Measurements from ENCODE around the gene MYH10. TPM values are rescaled to one million over a fixed set of nuclear protein-coding genes. Genes with fewer than 3 reads are reported as not detected.
A peak's percentile ranks its signal among the peaks of the same experiment; 100 is the strongest.

The MYH10 gene
- total and polyA plus RNA-seq, 9 of the 15 experiments (the other 6 are each of a cell fraction or from before 2014, with no cell fraction given) = 16.3 to 95.3 (median 39.7) TPM

GRCh38 chr17:8465356-8465755, 165.2 kb downstream of the MYH10 start:
- no peaks in the 10 kb centered on the region for H3K79me2 ChIP-seq (ENCODE audit: control insufficient read depth, insufficient read depth, low read length)
- DNase-seq (ENCODE audit: extremely low read depth in 1 of 4, low spot score in 3 of 4) = no peak
- H2AFZ ChIP-seq (ENCODE audit: low read depth, low read length) = no peak overlapping the region
- peaks cover 0 to 3% of the 10 kb centered on the region in 2 experiments; a peak in 2 of 5 replicates for H3K4me1 ChIP-seq (replicated peaks in 1 of 2; ENCODE audit: control insufficient read depth in 2 of 2, insufficient read depth in 2 of 2, low read length in 2 of 2)
- peak; percentile 54 for FAIRE-seq
- ATAC-seq = no peak
- ChIA-PET CTCF (ENCODE audit: low intra/inter-chr PET ratio) (no interaction called here), POLR2A (no interaction called here)
- no peaks in the 10 kb centered on the region for H3K9me3 ChIP-seq (replicated peaks; ENCODE audit: control insufficient read depth, insufficient read depth, low read depth, low read length)
- H3K36me3 ChIP-seq (ENCODE audit: control insufficient read depth, insufficient read depth, low read length) = peaks cover 59% of the 10 kb centered on the region
- H3K9me1 ChIP-seq (ENCODE audit: control insufficient read depth, insufficient read depth, low read length) = no peaks in the 10 kb centered on the region
- no peak overlapping the region for H3K4me3 ChIP-seq
- H3K4me2 ChIP-seq (ENCODE audit: insufficient read depth, low read length) = no peak overlapping the region
- no TSS peak for BruUV-seq (replicated peaks)
- no peaks in the 10 kb centered on the region for H3K27me3 ChIP-seq (ENCODE audit: control insufficient read depth in 2 of 2, insufficient read depth in 2 of 2, low read length in 2 of 2)
- intact Hi-C loops (cut with micrococcal nuclease) = no loop called here
- H4K20me1 ChIP-seq (replicated peaks; ENCODE audit: control insufficient read depth, insufficient read depth, low read length) = no peaks in the 10 kb centered on the region
- no peak for TF ChIP-seq MAFF (IDR thresholded peaks at IDR 0.05; ENCODE audit: low read length)
- no peak for TF ChIP-seq GABPA (tag; conservative IDR thresholded peaks at IDR 0.05; ENCODE audit: low read depth)
- TF ChIP-seq NFE2 (IDR thresholded peaks at IDR 0.05; ENCODE audit: low read depth) = no peak
- TF ChIP-seq XRCC3 (IDR thresholded peaks at IDR 0.05) = no peak
- TF ChIP-seq SMARCA4 (IDR thresholded peaks at IDR 0.05) = no peak
- TF ChIP-seq FOXA1 (IDR thresholded peaks at IDR 0.05; ENCODE audit: borderline replicate concordance) = no peak
- H3K9ac ChIP-seq (ENCODE audit: insufficient read depth in 1 of 2, low read depth in 2 of 2, low read length in 2 of 2) = no peak overlapping the region
- no peak overlapping the region for H3K27ac ChIP-seq (ENCODE audit: extremely low read depth, low read depth, low read length)
- in situ Hi-C loops (cut with MboI) = no loop called here
- 81% methylated on average over 7 of the region's 8 CpGs for WGBS (ENCODE audit: insufficient coverage, low coverage, missing lambda C conversion rate)

GRCh38 chr17:8464941-8465340, 165.6 kb downstream of the MYH10 start:
- peaks cover 64% of the 10 kb centered on the region for H3K36me3 ChIP-seq (ENCODE audit: control insufficient read depth, insufficient read depth, low read length)
- ATAC-seq (no peak), DNase-seq (ENCODE audit: extremely low read depth in 1 of 4, low spot score in 3 of 4) (no peak), FAIRE-seq (no peak)
- H3K9ac ChIP-seq (ENCODE audit: insufficient read depth in 1 of 2, low read depth in 2 of 2, low read length in 2 of 2) = no peak overlapping the region
- no peaks in the 10 kb centered on the region for H4K20me1 ChIP-seq (replicated peaks; ENCODE audit: control insufficient read depth, insufficient read depth, low read length)
- H3K4me2 ChIP-seq (ENCODE audit: insufficient read depth, low read length) = no peak overlapping the region
- in situ Hi-C loops (cut with MboI) (no loop called here), intact Hi-C loops (cut with micrococcal nuclease) (no loop called here)
- 60% methylated on average over 3 of the region's 4 CpGs for WGBS (ENCODE audit: insufficient coverage, low coverage, missing lambda C conversion rate)
- no peaks in the 10 kb centered on the region for H3K9me1 ChIP-seq (ENCODE audit: control insufficient read depth, insufficient read depth, low read length)
- H3K4me3 ChIP-seq = no peak overlapping the region
- no peak overlapping the region for H2AFZ ChIP-seq (ENCODE audit: low read depth, low read length)
- H3K4me1 ChIP-seq (replicated peaks in 1 of 2; ENCODE audit: control insufficient read depth in 2 of 2, insufficient read depth in 2 of 2, low read length in 2 of 2) = peaks cover 0 to 3% of the 10 kb centered on the region in 2 experiments; a peak in 2 of 5 replicates
- no peak overlapping the region for H3K27ac ChIP-seq (ENCODE audit: extremely low read depth, low read depth, low read length)
- POLR2A ChIA-PET = interaction anchor here (1.2 kb wide), 1 partner anchor 28 kb away, joined by 3 read pairs; no protein-coding TSS in a partner anchor
- no peaks in the 10 kb centered on the region for H3K9me3 ChIP-seq (replicated peaks; ENCODE audit: control insufficient read depth, insufficient read depth, low read depth, low read length)
- BruUV-seq (replicated peaks) = no TSS peak
- CTCF ChIA-PET (ENCODE audit: low intra/inter-chr PET ratio) = no interaction called here
- H3K79me2 ChIP-seq (ENCODE audit: control insufficient read depth, insufficient read depth, low read length) = no peaks in the 10 kb centered on the region
- TF ChIP-seq ZNF263 (CRISPR knock-in tag; IDR thresholded peaks at IDR 0.05; ENCODE audit: borderline replicate concordance) = no peak
- no peak for TF ChIP-seq ZNF143 (CRISPR knock-in tag; IDR thresholded peaks at IDR 0.05)
- TF ChIP-seq OTX1 (CRISPR knock-in tag; IDR thresholded peaks at IDR 0.05) = no peak
- no peak for TF ChIP-seq DNMT1 (IDR thresholded peaks at IDR 0.05)
- TF ChIP-seq NFE2L1 (tag; IDR thresholded peaks at IDR 0.05; ENCODE audit: borderline replicate concordance, low read depth) = no peak
- no peak for TF ChIP-seq MEF2D (tag; conservative IDR thresholded peaks at IDR 0.05; ENCODE audit: low read depth)
- no peak for TF ChIP-seq MEF2A (IDR thresholded peaks at IDR 0.05; ENCODE audit: control insufficient read depth, low read depth, low read length)
- TF ChIP-seq EHMT2 (IDR thresholded peaks at IDR 0.05) = no peak
- no peak for TF ChIP-seq SMC3 (conservative IDR thresholded peaks at IDR 0.05; ENCODE audit: insufficient read depth, low read depth, low read length)
- no peaks in the 10 kb centered on the region for H3K27me3 ChIP-seq (ENCODE audit: control insufficient read depth in 2 of 2, insufficient read depth in 2 of 2, low read length in 2 of 2)

Measured in K562 (cell line).